HG02970 (cell line): ENCODE measurements around the gene CLK2.

Experiments used
- ATAC-seq: cut with Tn5 transposase; IDR thresholded peaks from one replicate; pipeline ENCODE4 v1.9.1; 2021; ENCODE audit warnings: mild to moderate bottlenecking, moderate library complexity, moderate number of reproducible peaks; ENCODE audit not compliant: unreplicated experiment, low FRiP score

CLK2 gene

GRCh38 chr1:155273343-155274245 is at the start of gene CLK2:
Gene CLK2 (minus strand): TSS chr1:155273504. CDS start chr1:155270977, 2,527 bp downstream.
- peak; percentile 67 for ATAC-seq

DNA sequence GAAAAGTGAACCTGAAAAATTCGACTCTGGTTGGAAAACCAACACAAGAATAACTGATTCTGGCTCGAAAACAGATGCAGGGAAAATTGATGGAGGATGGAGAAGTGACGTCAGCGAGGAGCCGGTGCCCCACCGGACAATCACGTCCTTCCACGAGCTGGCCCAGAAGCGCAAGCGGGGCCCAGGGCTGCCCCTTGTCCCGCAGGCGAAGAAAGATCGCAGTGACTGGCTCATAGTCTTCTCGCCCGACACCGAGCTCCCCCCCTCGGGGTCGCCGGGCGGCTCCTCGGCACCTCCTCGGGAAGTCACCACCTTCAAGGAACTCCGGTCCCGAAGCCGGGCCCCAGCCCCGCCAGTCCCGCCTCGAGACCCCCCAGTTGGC is 49.3 kb upstream of the CLK2 start:
- no peak for ATAC-seq

DNA sequence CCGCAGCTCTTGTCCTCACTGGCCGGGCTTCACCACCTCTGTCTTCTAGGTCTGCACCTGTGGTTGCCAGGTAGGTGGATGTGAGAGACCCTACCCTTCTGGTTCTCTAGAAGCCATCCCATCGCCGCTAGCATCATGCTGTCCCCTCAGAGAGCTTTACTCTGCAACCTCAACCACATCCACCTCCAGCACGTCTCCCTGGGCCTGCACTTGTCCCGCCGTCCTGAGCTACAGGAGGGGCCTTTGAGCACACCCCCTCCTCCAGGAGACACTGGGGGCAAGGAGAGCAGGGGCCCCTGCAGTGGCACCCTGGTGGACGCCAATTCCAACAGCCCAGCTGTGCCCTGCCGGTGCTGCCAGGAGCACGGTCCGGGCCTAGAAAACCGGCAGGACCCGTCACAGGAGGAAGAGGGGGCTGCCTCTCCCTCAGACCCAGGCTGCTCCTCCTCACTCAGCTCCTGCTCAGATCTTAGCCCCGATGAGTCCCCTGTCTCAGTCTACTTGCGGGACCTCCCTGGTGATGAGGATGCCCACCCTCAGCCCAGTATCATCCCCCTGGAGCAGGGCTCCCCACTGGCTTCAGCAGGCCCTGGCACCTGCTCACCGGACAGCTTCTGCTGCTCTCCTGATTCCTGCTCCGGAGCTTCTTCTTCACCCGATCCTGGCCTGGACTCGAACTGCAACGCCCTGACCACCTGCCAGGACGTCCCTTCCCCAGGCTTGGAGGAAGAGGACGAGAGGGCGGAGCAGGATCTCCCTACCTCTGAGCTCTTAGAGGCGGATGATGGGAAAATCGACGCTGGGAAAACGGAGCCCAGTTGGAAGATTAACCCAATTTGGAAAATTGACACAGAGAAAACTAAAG is 48.6 kb upstream of the CLK2 start:
- no peak for ATAC-seq

DNA sequence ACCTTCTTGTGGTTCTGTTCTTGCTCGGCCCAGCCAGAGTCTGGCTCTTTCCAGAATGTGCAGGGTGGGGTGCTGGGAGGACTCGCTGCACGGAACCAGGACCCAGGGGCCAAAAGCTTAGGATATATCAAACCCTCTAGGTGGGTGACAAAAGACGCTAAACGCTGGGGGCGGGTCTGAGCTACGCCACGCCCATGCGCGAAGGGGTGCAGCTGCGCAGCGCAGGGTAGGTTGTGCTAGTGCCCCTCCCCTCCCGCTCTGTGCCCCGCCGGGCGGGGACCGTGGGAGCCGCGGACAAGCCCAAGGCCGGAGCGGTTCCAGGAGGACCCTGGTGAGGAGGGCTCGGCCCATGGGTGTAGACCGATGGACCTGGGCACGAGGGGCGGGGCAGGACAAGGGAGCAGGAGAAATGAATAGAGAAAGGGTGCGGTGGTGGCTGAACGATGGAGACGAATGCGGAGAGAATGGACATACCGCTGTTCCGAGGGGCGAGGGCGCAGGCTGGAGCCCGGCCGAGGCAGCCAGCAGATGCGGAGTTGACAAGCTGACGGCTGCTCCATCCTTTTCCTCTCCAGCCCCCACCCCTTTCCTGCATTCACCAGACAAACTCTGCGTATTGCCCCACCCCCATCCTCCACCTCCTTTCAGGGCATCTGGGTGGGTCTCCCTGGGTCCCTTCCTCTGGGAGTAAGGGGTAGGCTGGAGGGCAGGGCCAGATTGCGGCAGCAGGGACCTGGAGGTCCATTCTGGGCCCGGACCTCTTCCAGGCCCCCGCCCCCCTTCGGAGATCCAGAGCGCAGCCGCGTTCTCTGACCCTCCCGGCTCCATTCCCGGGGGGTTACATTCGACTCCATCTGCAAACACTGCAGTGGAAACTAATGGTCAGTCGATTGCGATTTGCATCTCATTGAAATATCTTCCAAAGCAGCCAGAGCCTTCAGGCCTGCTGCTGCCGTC is 47.6 kb upstream of the CLK2 start, which contains the start of gene RUSC1:
TSS of gene RUSC1 (plus strand) at position 234 of the 957 bp plus-strand sequence. CDS start 880 bp downstream, outside the sequence.
- ATAC-seq: no peak

GRCh38 chr1:155320252-155320651 is 46.9 kb upstream of the CLK2 start:
- no peak for ATAC-seq

DNA sequence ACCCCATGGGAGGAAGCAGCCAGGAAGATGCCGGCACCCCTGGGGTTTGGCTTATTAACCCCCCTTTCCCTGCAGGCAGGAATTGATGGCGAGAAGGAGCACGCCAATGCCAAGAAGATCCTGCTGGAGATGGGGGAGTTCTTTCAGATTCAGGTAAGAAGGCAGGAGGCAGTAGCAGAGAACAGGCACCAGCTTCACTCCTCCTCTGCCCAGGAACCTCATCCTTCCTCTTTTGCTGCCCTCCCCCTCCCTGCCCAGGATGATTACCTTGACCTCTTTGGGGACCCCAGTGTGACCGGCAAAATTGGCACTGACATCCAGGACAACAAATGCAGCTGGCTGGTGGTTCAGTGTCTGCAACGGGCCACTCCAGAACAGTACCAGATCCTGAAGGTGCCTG is 46.2 kb upstream of the CLK2 start:
- ATAC-seq: no peak

- no peak for ATAC-seq
Observed at GRCh38 chr1:155318082-155318481, 44.8 kb upstream of the CLK2 start.

DNA sequence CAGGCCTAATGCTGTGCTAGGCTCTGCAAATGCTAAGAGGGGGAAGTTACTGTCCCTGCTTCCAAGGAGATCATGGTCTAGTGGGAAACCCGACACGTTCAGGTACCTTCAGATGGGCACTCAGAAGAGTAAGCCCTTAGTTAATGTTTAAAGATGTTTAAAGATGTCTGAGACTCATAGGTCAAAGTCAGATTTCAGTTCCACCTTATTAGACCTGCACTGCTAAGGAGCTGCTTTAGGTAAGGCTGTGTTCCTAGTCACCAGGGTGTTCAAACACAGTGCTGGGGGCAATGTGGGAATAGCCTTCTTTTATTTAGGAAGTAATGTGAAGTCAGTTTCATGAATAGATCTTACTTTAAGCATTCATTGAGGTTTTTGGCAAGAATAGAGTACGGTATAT is 43.6 kb upstream of the CLK2 start:
- no peak for ATAC-seq

- ATAC-seq: no peak
Observed at GRCh38 chr1:155313261-155313660, 40.0 kb upstream of the CLK2 start.

GRCh38 chr1:155309423-155310021 is 36.2 kb upstream of the CLK2 start:
- no peak for ATAC-seq

DNA sequence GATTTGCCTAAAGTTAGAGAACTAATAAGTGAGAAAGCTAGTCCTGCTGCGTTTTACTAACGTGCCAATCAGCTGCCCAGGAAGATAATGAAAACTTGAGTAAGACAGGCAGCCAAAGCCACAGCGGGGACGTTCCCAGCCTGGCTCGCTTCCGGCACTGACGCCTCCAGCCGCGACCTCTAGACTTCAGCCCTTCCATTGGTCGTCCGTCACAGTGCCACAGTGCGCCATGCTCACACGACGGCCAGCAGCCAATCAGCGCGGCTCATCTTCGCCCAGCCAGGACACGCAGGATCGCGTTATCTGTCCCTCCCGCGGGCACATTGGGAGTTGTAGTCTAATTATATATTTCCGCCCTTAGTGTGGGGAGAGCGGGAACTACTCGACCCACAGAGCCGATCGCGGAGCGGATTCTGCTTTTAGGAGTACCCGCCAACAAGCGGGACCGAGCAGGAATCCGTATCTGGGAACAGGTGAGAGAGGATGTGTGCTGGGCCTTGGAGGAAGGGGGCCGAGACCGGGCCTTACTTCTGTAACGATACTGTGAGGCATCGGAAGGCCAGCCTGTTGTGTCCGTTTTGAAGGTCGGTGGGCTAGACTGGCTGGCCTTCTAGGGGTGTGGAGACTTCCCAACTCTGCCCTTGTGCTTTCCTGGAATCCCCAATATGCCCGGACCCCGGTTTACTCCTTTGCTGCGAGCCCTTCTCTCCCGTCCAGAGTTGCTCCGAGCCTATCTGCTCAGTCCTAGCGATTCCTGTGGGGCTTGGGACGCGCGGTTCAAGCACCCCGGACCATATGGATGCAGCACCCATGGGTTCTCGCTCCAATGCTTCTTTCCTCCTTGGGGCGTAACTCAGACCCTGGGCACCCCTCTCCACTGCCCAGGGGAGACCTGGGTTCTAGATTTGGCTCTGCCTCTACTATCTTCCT is 35.5 kb upstream of the CLK2 start, which contains the start of gene FDPS:
TSS of gene FDPS (plus strand) at position 374 of the 930 bp plus-strand sequence. CDS start 924 bp downstream, outside the sequence.
- peak; percentile 87 for ATAC-seq

DNA sequence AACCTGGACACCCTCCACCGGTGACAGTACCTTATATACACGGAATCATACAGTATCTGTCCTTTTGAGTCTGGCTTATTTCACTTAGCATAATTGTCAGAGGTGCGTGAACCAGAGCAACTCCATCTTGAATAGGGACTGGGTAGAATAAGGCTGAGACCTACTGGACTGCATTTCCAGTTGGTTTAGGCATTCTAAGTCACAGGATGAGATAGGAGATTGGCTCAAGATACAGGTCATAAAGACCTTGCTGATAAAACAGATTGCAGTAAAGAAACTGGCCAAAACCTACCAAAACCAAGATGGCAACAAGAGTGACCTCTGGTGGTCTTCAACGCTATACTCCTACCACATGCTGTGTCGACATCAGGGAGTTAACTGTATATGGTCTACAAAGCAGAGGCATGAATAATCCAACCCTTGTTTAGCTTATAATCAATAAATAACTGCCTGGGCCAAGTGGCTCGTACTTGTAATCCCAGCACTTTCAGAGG is 34.0 kb upstream of the CLK2 start:
- no peak for ATAC-seq

GRCh38 chr1:155305881-155306391 is 32.6 kb upstream of the CLK2 start:
- ATAC-seq: no peak

DNA sequence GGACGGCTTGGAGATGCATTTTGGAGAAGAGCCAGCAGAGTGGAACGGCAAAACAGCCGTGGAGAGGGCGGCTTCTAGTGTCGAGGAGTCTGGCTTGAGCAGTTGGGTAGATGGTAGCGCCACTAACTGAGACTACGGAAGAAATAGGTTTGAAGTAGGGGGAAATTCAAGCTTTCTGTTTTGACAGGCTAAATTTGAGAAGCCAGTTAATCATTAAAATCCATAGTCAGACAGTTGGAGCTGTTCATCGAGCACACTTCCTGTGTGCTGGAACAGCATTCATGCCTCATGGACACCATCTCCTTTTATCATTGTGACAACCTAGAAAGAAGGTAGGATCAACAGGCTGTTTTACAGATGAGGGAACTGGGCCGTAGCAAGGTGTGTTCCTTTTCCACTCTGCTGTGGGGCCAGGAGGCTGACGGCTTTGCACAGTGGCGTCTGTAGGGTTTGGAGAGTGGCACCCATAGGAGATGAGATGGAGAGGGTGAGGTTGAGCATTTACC is 31.3 kb upstream of the CLK2 start:
- no peak for ATAC-seq

DNA sequence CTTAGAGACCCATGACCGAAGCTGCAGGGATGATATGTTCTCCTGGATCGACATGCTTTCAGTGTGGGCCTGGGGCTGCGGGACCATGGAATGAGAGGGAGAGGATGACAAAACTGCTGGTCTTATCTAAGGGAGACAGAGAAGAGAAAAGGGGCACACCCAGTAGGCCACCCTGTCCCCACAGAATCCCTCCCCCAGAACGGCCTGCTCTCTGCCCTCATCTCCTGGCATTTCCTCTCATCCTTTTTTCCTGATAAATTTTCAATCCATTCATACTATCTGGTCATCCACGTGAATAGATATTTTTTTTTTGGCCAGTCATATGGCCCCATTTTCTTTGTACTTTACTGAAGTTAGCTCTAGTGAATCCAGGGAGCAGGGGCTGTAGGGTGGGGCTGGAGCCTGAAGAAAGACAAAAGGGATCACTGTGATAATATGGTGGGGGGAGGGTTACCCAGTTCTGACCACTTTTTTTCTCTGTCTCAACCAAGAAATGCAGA is 28.1 kb upstream of the CLK2 start, which contains the start of gene PKLR:
TSS of gene PKLR (minus strand) at position 97 of the 500 bp plus-strand sequence. CDS start at position 54, 43 bp downstream.
- no peak for ATAC-seq

- no peak for ATAC-seq
Observed at GRCh38 chr1:155300553-155301329, 27.4 kb upstream of the CLK2 start.

DNA sequence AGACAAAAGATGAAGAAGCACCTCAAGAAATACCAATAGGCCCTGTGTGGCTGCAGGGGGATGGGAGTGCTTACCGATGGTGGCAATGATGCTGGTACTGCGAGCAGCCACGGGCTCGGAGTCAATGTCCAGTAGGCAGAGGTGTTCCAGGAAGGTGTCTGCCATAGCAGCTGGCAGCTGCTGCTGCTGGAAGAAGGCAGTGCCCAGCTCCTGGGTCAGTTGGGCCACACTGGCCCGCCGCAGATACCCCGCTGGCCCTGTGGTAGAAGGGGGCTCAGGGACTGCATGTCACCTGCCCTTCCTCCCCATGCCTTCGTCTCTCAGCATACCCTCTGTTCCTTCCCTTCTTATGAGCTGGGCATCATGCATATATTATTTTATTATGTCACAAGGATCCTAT is 26.7 kb upstream of the CLK2 start:
- no peak for ATAC-seq
